WTC11 (cell line): ENCODE results near the gene HSDL2. TPM values are rescaled to one million over a fixed set of nuclear protein-coding genes. Genes with fewer than 3 reads are reported as not detected.
"Not testable (repeated sequence)": the region's sequence is repeated elsewhere in the genome, so short reads cannot be mapped to it uniquely, and the experiment has no call there.

Experiments used
- ATAC-seq: fragments of 200-7000 bp; cut with Tn5 transposase; 2 replicates; pipeline ENCODE4 v1.10.0; 2021; ENCODE audit warnings: mild to moderate bottlenecking, moderate library complexity
- CTCF ChIA-PET: fragments of 300-600 bp; sonication (Branson Sonifier 250); formaldehyde crosslinking; loops from one replicate; lab custom pipeline; 2021; ENCODE audit warnings: antibody characterized with exemption; lab: Charles Lee
- POLR2A ChIA-PET: fragments of 350-600 bp; sonication (Branson Sonifier 250); formaldehyde crosslinking; loops from one replicate; lab custom pipeline; 2021; ENCODE audit warnings: antibody characterized with exemption; lab: Charles Lee
- DNase-seq: peaks from one replicate; pipeline ENCODE4 v3.0.0; 2021; ENCODE audit warnings: low spot score
- H3K27ac Mint-ChIP-seq: 2 replicates; pipeline ENCODE4 v1.8.0; 2021; ENCODE audit warnings: mixed read lengths
- H3K27me3 Mint-ChIP-seq: 2 replicates; pipeline ENCODE4 v1.8.0; 2021; ENCODE audit warnings: low read depth, mild to moderate bottlenecking, moderate library complexity, mixed read lengths
- H3K36me3 Mint-ChIP-seq: 2 replicates; pipeline ENCODE4 v1.8.0; 2021; ENCODE audit warnings: mixed read lengths
- H3K4me1 Mint-ChIP-seq: 2 replicates; pipeline ENCODE4 v1.8.0; 2022; ENCODE audit warnings: mixed read lengths
- H3K4me3 Mint-ChIP-seq: 2 replicates; pipeline ENCODE4 v1.8.0; 2021; ENCODE audit warnings: mild to moderate bottlenecking, moderate library complexity, mixed read lengths
- H3K9me3 Mint-ChIP-seq: 2 replicates; pipeline ENCODE4 v1.8.0; 2021; ENCODE audit warnings: mixed read lengths
- HMGA2 ChIP-seq: fragments of 250-450 bp; sonication (Bioruptor Pico); IDR thresholded peaks from 2 replicates; pipeline ENCODE4 v1.4.0; 2021; ENCODE audit warnings: mild to moderate bottlenecking, moderate library complexity
- JUN ChIP-seq: sonication (generic); formaldehyde crosslinking; IDR thresholded peaks from 2 replicates; pipeline ENCODE4 v1.8.0; 2023; ENCODE audit warnings: mild to moderate bottlenecking, missing genetic modification reagents
- RORB ChIP-seq: fragments of 250-450 bp; sonication (Bioruptor Pico); IDR thresholded peaks from 2 replicates; pipeline ENCODE4 v1.9.0; 2021; ENCODE audit warnings: mild to moderate bottlenecking
- TP53 ChIP-seq: sonication (generic); formaldehyde crosslinking; IDR thresholded peaks from 2 replicates; pipeline ENCODE4 v1.8.1; 2023; ENCODE audit warnings: mild to moderate bottlenecking, missing genetic modification reagents
- ZNF138 ChIP-seq: sonication (generic); formaldehyde crosslinking; conservative IDR thresholded peaks from 2 replicates; pipeline ENCODE4 v1.8.1; 2022; ENCODE audit warnings: mild to moderate bottlenecking, moderate library complexity, missing genetic modification reagents
- ZNF396 ChIP-seq: fragments of 250-450 bp; sonication (Bioruptor Pico); IDR thresholded peaks from 2 replicates; pipeline ENCODE4 v1.8.0; 2021; ENCODE audit warnings: mild to moderate bottlenecking, moderate library complexity, borderline replicate concordance
- ZNF671 ChIP-seq: fragments of 250-450 bp; sonication (Bioruptor Pico); IDR thresholded peaks from 2 replicates; pipeline ENCODE4 v1.8.0; 2021; ENCODE audit warnings: mild to moderate bottlenecking
- total RNA-seq: library from RNA; stranded (reverse); gene quantifications from 3 replicates; pipeline ENCODE4 v1.2.3, GENCODE V29; 2021
- TF ChIP-seq, protein P1 (sequence below): sonication (generic); formaldehyde crosslinking; IDR thresholded peaks from 2 replicates; pipeline ENCODE4 v1.8.1; 2023; ENCODE audit warnings: mild to moderate bottlenecking, missing genetic modification reagents
- TF ChIP-seq, protein P2 (sequence below): sonication (generic); formaldehyde crosslinking; IDR thresholded peaks from 2 replicates; pipeline ENCODE4 v1.8.0; 2022; ENCODE audit warnings: missing genetic modification reagents
- TF ChIP-seq, protein P3 (sequence below): sonication (generic); formaldehyde crosslinking; conservative IDR thresholded peaks from 2 replicates; pipeline ENCODE4 v1.8.1; 2023; ENCODE audit warnings: mild to moderate bottlenecking, low read depth, missing genetic modification reagents, moderate library complexity
- TF ChIP-seq, protein P4 (sequence below): sonication (generic); formaldehyde crosslinking; IDR thresholded peaks from 2 replicates; pipeline ENCODE4 v1.8.0; 2023; ENCODE audit warnings: missing genetic modification reagents, mild to moderate bottlenecking, borderline replicate concordance
- TF ChIP-seq, protein P5 (sequence below): fragments of 250-450 bp; sonication (Bioruptor Pico); IDR thresholded peaks from 2 replicates; pipeline ENCODE4 v1.9.0; 2021; ENCODE audit warnings: mild to moderate bottlenecking, borderline replicate concordance

Gene HSDL2
- total RNA-seq, 1 experiment from 2014 or later = 13.8 TPM

DNA sequence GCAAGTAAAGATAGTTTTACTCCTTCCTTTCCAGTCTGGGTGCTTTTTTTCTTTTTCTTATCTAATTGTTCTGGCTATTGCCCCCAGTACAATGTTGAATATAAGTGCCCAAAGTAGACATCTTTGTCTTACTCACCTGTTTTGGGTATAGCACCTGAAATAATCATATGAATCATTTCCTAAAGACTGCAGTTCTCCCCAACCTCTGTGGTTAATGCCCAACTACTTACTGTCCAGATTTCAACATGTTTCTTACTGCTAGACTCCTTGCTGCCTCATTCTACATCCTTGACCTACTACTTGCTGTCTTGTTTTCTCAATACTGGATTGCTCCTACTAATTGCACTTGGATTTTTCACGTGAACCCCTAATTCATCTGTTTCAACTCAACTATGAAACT is 8.8 kb upstream of the HSDL2 start:
- ATAC-seq (no peak), DNase-seq (no peak)
- POLR2A ChIA-PET = interaction anchor here (0.6 kb wide), 1 partner anchor 305 kb away, joined by 3 read pairs; no protein-coding TSS in a partner anchor
- Mint-ChIP-seq H3K27ac (no peak overlapping the region), H3K4me3 (no peak overlapping the region), H3K4me1 (no peaks in the 10 kb centered on the region), H3K27me3 (no peaks in the 10 kb centered on the region), H3K36me3 (peaks cover 32% of the 10 kb centered on the region), H3K9me3 (peaks cover 32% of the 10 kb centered on the region)
- TF ChIP-seq, protein P1, sequence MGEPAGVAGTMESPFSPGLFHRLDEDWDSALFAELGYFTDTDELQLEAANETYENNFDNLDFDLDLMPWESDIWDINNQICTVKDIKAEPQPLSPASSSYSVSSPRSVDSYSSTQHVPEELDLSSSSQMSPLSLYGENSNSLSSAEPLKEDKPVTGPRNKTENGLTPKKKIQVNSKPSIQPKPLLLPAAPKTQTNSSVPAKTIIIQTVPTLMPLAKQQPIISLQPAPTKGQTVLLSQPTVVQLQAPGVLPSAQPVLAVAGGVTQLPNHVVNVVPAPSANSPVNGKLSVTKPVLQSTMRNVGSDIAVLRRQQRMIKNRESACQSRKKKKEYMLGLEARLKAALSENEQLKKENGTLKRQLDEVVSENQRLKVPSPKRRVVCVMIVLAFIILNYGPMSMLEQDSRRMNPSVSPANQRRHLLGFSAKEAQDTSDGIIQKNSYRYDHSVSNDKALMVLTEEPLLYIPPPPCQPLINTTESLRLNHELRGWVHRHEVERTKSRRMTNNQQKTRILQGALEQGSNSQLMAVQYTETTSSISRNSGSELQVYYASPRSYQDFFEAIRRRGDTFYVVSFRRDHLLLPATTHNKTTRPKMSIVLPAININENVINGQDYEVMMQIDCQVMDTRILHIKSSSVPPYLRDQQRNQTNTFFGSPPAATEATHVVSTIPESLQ (CRISPR knock-in tag) = no peak
- TF ChIP-seq, protein P2, sequence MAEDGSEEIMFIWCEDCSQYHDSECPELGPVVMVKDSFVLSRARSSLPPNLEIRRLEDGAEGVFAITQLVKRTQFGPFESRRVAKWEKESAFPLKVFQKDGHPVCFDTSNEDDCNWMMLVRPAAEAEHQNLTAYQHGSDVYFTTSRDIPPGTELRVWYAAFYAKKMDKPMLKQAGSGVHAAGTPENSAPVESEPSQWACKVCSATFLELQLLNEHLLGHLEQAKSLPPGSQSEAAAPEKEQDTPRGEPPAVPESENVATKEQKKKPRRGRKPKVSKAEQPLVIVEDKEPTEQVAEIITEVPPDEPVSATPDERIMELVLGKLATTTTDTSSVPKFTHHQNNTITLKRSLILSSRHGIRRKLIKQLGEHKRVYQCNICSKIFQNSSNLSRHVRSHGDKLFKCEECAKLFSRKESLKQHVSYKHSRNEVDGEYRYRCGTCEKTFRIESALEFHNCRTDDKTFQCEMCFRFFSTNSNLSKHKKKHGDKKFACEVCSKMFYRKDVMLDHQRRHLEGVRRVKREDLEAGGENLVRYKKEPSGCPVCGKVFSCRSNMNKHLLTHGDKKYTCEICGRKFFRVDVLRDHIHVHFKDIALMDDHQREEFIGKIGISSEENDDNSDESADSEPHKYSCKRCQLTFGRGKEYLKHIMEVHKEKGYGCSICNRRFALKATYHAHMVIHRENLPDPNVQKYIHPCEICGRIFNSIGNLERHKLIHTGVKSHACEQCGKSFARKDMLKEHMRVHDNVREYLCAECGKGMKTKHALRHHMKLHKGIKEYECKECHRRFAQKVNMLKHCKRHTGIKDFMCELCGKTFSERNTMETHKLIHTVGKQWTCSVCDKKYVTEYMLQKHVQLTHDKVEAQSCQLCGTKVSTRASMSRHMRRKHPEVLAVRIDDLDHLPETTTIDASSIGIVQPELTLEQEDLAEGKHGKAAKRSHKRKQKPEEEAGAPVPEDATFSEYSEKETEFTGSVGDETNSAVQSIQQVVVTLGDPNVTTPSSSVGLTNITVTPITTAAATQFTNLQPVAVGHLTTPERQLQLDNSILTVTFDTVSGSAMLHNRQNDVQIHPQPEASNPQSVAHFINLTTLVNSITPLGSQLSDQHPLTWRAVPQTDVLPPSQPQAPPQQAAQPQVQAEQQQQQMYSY = no peak
- TF ChIP-seq ZNF138 (no peak), TP53 (CRISPR knock-in tag) (no peak), ZNF671 (no peak), ZNF396 (CRISPR knock-in tag) (no peak)
- CTCF ChIA-PET = no interaction called here

DNA sequence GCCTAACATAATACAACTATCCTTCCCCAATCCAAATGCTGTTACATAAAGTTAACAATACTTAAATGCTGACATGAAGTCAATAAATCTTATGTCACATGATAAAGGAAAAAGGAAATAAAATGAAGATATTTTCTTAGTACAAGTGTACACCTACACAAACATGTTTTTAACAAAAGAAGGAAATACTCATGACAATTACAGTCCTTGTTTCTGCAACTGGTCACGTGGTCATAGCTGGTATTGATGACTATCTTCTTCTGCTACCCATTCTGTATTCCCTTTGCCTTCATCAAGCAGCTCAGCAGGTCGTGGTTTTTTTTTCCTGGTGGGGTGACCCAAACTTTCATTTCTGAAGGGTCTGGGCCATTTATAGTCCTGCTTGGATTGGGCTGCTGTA is 6.2 kb upstream of the HSDL2 start:
- POLR2A ChIA-PET, H3K4me3 Mint-ChIP-seq, CTCF ChIA-PET, H3K27me3 Mint-ChIP-seq, ATAC-seq, DNase-seq, H3K27ac Mint-ChIP-seq: not testable (repeated sequence)
- Mint-ChIP-seq H3K4me1 (peaks cover 17% of the 10 kb centered on the region), H3K36me3 (peaks cover 20% of the 10 kb centered on the region), H3K9me3 (peaks cover 19% of the 10 kb centered on the region)

DNA sequence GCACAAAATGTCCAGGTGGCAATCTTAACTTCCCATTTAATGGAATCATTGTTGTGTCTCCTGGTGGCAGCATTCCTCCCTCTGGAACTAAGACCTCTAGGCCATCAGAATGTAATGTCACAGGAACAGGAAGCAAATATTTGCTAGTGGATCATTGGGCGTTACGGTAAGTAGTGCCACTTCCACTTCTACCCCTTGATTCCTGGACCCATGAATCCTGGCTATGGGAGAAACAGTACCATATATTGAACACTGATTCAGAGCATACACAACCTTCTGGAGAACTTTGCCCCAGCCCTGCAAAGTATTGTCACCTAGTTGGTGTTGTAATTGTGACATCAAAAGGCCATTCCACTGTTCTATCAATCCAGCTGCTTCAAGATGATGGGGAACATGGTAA is 5.7 kb upstream of the HSDL2 start:
- CTCF ChIA-PET, ATAC-seq, H3K27me3 Mint-ChIP-seq, POLR2A ChIA-PET, DNase-seq, H3K27ac Mint-ChIP-seq, H3K4me3 Mint-ChIP-seq: not testable (repeated sequence)
- Mint-ChIP-seq H3K4me1 (peaks cover 23% of the 10 kb centered on the region), H3K36me3 (peaks cover 15% of the 10 kb centered on the region), H3K9me3 (peaks cover 13% of the 10 kb centered on the region)

DNA sequence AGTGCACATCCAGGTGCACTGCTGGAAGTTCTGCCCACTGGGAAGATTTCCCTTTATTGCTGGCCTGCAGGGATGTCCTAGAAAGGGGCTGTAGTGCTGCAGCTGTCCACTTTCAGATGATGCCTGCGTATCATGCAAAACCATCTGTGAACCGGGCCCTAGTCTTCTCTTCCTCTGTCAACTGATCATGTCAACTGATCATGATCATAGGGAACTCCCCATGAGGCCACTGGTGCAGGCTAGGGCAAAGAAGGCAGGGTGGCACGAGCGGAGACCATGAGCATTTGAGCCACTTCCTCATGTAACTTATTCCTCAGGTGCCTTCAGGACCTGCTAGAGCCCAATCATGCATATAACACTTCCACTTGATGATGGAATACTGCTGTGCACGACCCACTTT is 4.5 kb upstream of the HSDL2 start:
- ChIA-PET CTCF (no interaction called here), POLR2A (no interaction called here)
- H3K9me3 Mint-ChIP-seq = 0 out of 2 replicates have a peak, but pooled peaks cover 3% of the 10 kb centered on the region
- peaks cover 25% of the 10 kb centered on the region for H3K4me1 Mint-ChIP-seq
- DNase-seq (no peak), ATAC-seq (no peak)
- H3K27me3 Mint-ChIP-seq = no peaks in the 10 kb centered on the region
- peaks cover 6% of the 10 kb centered on the region for H3K36me3 Mint-ChIP-seq
- no peak overlapping the region for H3K4me3 Mint-ChIP-seq
- H3K27ac Mint-ChIP-seq = no peak overlapping the region
- TF ChIP-seq, protein P3, sequence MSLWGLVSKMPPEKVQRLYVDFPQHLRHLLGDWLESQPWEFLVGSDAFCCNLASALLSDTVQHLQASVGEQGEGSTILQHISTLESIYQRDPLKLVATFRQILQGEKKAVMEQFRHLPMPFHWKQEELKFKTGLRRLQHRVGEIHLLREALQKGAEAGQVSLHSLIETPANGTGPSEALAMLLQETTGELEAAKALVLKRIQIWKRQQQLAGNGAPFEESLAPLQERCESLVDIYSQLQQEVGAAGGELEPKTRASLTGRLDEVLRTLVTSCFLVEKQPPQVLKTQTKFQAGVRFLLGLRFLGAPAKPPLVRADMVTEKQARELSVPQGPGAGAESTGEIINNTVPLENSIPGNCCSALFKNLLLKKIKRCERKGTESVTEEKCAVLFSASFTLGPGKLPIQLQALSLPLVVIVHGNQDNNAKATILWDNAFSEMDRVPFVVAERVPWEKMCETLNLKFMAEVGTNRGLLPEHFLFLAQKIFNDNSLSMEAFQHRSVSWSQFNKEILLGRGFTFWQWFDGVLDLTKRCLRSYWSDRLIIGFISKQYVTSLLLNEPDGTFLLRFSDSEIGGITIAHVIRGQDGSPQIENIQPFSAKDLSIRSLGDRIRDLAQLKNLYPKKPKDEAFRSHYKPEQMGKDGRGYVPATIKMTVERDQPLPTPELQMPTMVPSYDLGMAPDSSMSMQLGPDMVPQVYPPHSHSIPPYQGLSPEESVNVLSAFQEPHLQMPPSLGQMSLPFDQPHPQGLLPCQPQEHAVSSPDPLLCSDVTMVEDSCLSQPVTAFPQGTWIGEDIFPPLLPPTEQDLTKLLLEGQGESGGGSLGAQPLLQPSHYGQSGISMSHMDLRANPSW (CRISPR knock-in tag) = no peak
- TF ChIP-seq, protein P4, sequence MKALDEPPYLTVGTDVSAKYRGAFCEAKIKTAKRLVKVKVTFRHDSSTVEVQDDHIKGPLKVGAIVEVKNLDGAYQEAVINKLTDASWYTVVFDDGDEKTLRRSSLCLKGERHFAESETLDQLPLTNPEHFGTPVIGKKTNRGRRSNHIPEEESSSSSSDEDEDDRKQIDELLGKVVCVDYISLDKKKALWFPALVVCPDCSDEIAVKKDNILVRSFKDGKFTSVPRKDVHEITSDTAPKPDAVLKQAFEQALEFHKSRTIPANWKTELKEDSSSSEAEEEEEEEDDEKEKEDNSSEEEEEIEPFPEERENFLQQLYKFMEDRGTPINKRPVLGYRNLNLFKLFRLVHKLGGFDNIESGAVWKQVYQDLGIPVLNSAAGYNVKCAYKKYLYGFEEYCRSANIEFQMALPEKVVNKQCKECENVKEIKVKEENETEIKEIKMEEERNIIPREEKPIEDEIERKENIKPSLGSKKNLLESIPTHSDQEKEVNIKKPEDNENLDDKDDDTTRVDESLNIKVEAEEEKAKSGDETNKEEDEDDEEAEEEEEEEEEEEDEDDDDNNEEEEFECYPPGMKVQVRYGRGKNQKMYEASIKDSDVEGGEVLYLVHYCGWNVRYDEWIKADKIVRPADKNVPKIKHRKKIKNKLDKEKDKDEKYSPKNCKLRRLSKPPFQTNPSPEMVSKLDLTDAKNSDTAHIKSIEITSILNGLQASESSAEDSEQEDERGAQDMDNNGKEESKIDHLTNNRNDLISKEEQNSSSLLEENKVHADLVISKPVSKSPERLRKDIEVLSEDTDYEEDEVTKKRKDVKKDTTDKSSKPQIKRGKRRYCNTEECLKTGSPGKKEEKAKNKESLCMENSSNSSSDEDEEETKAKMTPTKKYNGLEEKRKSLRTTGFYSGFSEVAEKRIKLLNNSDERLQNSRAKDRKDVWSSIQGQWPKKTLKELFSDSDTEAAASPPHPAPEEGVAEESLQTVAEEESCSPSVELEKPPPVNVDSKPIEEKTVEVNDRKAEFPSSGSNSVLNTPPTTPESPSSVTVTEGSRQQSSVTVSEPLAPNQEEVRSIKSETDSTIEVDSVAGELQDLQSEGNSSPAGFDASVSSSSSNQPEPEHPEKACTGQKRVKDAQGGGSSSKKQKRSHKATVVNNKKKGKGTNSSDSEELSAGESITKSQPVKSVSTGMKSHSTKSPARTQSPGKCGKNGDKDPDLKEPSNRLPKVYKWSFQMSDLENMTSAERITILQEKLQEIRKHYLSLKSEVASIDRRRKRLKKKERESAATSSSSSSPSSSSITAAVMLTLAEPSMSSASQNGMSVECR = no peak
- TF ChIP-seq HMGA2 (CRISPR knock-in tag) (no peak), RORB (no peak), JUN (CRISPR knock-in tag) (no peak)
- TF ChIP-seq, protein P5, sequence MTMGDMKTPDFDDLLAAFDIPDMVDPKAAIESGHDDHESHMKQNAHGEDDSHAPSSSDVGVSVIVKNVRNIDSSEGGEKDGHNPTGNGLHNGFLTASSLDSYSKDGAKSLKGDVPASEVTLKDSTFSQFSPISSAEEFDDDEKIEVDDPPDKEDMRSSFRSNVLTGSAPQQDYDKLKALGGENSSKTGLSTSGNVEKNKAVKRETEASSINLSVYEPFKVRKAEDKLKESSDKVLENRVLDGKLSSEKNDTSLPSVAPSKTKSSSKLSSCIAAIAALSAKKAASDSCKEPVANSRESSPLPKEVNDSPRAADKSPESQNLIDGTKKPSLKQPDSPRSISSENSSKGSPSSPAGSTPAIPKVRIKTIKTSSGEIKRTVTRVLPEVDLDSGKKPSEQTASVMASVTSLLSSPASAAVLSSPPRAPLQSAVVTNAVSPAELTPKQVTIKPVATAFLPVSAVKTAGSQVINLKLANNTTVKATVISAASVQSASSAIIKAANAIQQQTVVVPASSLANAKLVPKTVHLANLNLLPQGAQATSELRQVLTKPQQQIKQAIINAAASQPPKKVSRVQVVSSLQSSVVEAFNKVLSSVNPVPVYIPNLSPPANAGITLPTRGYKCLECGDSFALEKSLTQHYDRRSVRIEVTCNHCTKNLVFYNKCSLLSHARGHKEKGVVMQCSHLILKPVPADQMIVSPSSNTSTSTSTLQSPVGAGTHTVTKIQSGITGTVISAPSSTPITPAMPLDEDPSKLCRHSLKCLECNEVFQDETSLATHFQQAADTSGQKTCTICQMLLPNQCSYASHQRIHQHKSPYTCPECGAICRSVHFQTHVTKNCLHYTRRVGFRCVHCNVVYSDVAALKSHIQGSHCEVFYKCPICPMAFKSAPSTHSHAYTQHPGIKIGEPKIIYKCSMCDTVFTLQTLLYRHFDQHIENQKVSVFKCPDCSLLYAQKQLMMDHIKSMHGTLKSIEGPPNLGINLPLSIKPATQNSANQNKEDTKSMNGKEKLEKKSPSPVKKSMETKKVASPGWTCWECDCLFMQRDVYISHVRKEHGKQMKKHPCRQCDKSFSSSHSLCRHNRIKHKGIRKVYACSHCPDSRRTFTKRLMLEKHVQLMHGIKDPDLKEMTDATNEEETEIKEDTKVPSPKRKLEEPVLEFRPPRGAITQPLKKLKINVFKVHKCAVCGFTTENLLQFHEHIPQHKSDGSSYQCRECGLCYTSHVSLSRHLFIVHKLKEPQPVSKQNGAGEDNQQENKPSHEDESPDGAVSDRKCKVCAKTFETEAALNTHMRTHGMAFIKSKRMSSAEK (CRISPR knock-in tag) = no peak
